ENCODE results near the gene RHBDL3.

RHBDL3 gene

DNA sequence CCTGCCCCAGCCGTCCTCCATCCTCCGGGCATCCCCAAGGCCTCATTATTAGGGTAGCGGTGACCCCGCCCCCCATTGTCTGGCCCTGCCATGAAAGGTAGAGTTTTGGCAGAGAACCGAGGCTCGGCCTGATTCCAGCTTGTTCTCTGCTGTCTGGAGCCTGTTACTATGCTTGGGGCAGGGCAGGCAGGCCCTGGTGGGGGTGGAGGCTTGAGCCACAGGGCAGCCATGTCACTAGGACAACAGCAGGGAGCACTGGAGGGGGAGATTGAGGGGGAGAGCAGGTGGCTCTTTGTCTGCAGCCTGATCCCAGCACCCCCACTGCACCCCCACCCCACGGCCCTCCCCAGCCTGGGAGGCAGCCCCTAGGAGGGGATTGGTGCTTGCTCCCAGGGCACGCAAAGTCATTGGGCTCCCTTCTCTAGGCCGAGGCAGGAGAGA is 15.4 kb downstream of the RHBDL3 start:
- Histone ChIP-seq H3K36me3 (ENCODE audit: control insufficient read depth, low read depth, low read length) (no peaks in the 10 kb centered on the region), H3K4me1 (ENCODE audit: control insufficient read depth, low read depth, low read length) (peaks cover 35% of the 10 kb centered on the region), H3K9me3 (ENCODE audit: control insufficient read depth, low read depth, low read length) (no peaks in the 10 kb centered on the region), H3K27me3 (ENCODE audit: control insufficient read depth, insufficient read depth, low read length) (no peaks in the 10 kb centered on the region), H3K27ac (ENCODE audit: low read length) (no peak overlapping the region), H3K9ac (ENCODE audit: low read length) (no peak overlapping the region), H3K4me3 (ENCODE audit: low read length) (peak overlapping the region; percentile 7)

GRCh38 chr17:32283745-32284201 is 18.1 kb downstream of the RHBDL3 start:
- H3K9ac ChIP-seq (ENCODE audit: low read length): no peak overlapping the region
- H3K4me1 ChIP-seq (ENCODE audit: control insufficient read depth, low read depth, low read length): peaks cover 35% of the 10 kb centered on the region
- no peak overlapping the region for H3K4me3 ChIP-seq (ENCODE audit: low read length)
- no peaks in the 10 kb centered on the region for H3K36me3 ChIP-seq (ENCODE audit: control insufficient read depth, low read depth, low read length)
- no peaks in the 10 kb centered on the region for H3K9me3 ChIP-seq (ENCODE audit: control insufficient read depth, low read depth, low read length)
- H3K27ac ChIP-seq (ENCODE audit: low read length): no peak overlapping the region
- H3K27me3 ChIP-seq (ENCODE audit: control insufficient read depth, insufficient read depth, low read length): no peaks in the 10 kb centered on the region

GRCh38 chr17:32285306-32285705 is 19.7 kb downstream of the RHBDL3 start:
- H3K9ac ChIP-seq (ENCODE audit: low read length): no peak overlapping the region
- no peaks in the 10 kb centered on the region for H3K9me3 ChIP-seq (ENCODE audit: control insufficient read depth, low read depth, low read length)
- no peak overlapping the region for H3K4me3 ChIP-seq (ENCODE audit: low read length)
- H3K4me1 ChIP-seq (ENCODE audit: control insufficient read depth, low read depth, low read length): peaks cover 38% of the 10 kb centered on the region
- no peaks in the 10 kb centered on the region for H3K27me3 ChIP-seq (ENCODE audit: control insufficient read depth, insufficient read depth, low read length)
- no peaks in the 10 kb centered on the region for H3K36me3 ChIP-seq (ENCODE audit: control insufficient read depth, low read depth, low read length)
- no peak overlapping the region for H3K27ac ChIP-seq (ENCODE audit: low read length)

DNA sequence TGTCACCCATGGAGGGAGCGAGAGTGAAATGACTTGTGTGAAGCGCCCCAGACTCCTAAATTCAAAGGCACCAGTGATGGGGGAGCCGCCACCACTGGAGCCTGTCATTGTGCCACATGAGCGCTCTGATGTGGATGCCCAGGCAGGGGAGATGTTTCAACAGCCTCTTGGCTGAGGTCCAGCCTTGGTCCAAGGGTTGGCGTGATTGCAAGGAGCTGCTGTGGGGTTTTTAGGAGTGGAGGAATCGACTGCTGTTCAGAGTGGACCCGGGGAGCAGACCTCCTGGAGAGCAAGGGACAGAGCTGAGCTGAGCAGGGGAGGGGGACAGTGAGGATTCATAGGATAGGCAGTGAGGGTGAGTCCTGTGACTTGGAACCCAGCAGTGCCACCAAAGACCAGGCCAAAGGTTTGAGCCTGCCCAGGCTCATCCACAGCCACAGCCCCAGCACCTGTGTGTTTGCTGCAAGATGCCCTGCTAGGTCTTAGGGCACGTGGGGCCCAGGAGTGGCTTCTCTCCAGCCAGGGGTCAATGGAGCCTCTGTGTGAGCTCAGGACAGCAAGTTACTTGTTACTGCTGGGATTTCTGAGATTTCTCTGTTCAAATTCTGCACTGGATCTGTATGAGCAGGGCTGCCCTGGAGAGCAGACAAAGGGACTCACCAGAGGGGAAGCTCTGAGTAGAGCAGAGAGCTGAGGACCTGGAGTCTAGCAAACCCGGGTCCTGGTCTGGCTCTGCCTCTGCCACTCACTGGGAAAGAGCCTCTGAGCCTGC is 20.3 kb downstream of the RHBDL3 start:
- Histone ChIP-seq H3K4me1 (ENCODE audit: control insufficient read depth, low read depth, low read length) (peaks cover 37% of the 10 kb centered on the region), H3K27ac (ENCODE audit: low read length) (no peak overlapping the region), H3K36me3 (ENCODE audit: control insufficient read depth, low read depth, low read length) (no peaks in the 10 kb centered on the region), H3K9ac (ENCODE audit: low read length) (no peak overlapping the region), H3K4me3 (ENCODE audit: low read length) (no peak overlapping the region), H3K27me3 (ENCODE audit: control insufficient read depth, insufficient read depth, low read length) (no peaks in the 10 kb centered on the region), H3K9me3 (ENCODE audit: control insufficient read depth, low read depth, low read length) (no peaks in the 10 kb centered on the region)

DNA sequence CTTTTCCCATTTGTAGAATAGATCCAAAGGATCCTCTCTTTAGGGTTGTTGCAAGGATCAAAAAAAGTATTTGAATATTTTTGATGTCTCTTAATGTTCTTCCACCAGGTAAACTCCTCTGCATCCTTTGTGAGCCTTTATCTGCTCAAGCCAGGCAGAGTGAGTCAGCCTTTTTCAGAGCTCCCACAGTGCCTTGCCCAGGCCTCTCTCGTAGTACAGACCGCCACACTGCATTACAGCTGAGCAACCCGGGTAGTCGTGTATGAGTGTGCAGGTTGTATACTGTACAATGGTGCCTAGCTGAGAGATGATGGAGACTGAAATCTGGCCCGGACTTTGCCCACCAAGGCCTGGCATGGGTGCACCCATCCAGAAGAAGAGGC is 20.9 kb downstream of the RHBDL3 start:
- Histone ChIP-seq H3K27ac (ENCODE audit: low read length) (no peak overlapping the region), H3K9me3 (ENCODE audit: control insufficient read depth, low read depth, low read length) (no peaks in the 10 kb centered on the region), H3K4me1 (ENCODE audit: control insufficient read depth, low read depth, low read length) (peaks cover 34% of the 10 kb centered on the region), H3K27me3 (ENCODE audit: control insufficient read depth, insufficient read depth, low read length) (no peaks in the 10 kb centered on the region), H3K4me3 (ENCODE audit: low read length) (no peak overlapping the region), H3K9ac (ENCODE audit: low read length) (no peak overlapping the region), H3K36me3 (ENCODE audit: control insufficient read depth, low read depth, low read length) (no peaks in the 10 kb centered on the region)

DNA sequence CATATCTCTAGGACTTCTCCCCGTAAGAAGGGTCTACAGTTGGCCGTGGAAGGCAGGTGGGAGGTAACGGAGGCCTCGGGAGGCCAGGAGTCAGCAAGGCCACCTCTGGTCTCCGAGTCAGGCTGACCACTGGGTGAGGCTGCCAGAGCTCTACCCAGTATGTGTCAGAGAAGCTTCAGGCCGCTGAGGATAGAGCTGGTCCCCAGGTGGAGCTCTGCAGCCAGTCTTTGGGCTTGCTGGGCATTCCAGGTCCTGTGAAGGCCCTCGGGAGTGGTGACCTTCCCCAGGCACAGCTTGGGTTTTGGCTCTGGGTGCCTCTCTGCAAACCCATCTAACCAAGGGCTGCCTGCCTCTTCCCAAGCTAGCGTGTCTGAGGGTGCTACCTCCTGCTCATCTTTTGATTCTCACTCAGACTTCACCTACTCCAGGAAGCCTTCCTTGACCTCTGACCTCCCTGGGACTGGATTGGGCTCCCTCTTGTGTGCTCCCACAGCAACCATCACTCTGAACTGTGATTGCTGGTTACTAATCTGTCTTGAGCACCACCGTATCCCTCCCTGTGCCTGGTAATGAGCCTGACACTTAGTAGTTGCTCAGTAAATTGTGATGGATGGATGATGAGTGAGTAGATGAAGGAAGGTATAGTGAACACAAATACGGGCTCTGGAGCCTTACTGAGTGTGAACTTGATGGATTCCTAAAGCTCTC is 22.3 kb downstream of the RHBDL3 start:
- peaks cover 28% of the 10 kb centered on the region for H3K4me1 ChIP-seq (ENCODE audit: control insufficient read depth, low read depth, low read length)
- no peak overlapping the region for H3K27ac ChIP-seq (ENCODE audit: low read length)

DNA sequence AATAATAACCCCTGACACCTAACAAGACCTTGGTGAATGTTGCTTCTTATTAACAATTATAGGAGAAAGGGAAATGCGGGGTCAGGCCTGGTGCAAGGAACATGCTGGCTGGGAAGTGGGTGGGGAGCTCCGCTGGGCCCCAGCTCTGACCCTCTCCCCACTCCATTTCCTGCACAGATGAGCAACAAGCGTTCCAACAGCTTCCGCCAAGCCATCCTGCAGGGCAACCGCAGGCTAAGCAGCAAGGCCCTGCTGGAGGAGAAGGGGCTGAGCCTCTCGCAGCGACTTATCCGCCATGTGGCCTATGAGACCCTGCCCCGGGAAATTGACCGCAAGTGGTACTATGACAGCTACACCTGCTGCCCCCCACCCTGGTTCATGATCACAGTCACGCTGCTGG is 23.0 kb downstream of the RHBDL3 start:
- no peak overlapping the region for H3K27ac ChIP-seq (ENCODE audit: low read length)
- H3K36me3 ChIP-seq (ENCODE audit: control insufficient read depth, low read depth, low read length): no peaks in the 10 kb centered on the region
- H3K27me3 ChIP-seq (ENCODE audit: control insufficient read depth, insufficient read depth, low read length): no peaks in the 10 kb centered on the region
- H3K9me3 ChIP-seq (ENCODE audit: control insufficient read depth, low read depth, low read length): no peaks in the 10 kb centered on the region
- H3K9ac ChIP-seq (ENCODE audit: low read length): peak overlapping the region; percentile 6
- H3K4me3 ChIP-seq (ENCODE audit: low read length): no peak overlapping the region
- H3K4me1 ChIP-seq (ENCODE audit: control insufficient read depth, low read depth, low read length): peaks cover 28% of the 10 kb centered on the region

More for the DNA sequence above, 22.3 kb downstream of the RHBDL3 start:
- Histone ChIP-seq H3K4me3 (ENCODE audit: low read length) (no peak overlapping the region), H3K9ac (ENCODE audit: low read length) (no peak overlapping the region), H3K9me3 (ENCODE audit: control insufficient read depth, low read depth, low read length) (no peaks in the 10 kb centered on the region), H3K27me3 (ENCODE audit: control insufficient read depth, insufficient read depth, low read length) (no peaks in the 10 kb centered on the region), H3K36me3 (ENCODE audit: control insufficient read depth, low read depth, low read length) (no peaks in the 10 kb centered on the region)

DNA sequence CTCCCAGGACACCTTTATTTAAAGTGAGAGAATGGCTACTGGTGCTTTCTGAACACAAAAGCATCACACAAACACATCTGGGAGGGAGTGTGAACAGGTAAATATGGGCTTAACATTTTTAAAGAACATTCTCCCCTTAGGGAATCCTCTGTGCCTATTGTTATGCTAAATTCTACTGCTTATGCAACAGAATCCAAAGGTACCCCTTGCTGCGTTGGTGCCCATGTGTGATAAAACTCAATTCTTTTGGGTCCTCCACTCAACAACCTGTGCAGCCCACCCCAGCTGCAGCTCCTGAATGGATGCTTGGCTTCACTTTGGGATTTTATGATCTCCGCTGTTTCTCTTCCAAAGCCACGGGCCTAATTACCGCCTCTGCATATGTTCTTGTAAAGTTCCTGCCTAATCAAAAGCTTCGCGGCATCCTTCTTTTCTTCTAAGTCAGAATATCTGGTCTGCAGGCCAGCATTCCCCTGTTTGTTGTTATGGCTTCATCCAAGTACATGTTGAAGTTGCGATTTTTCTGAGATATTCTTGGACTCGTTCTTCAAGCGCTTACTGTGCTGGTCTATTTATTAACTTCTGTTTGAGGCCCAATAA is 23.9 kb downstream of the RHBDL3 start:
- Histone ChIP-seq H3K4me3 (ENCODE audit: low read length) (peak overlapping the region; percentile 13), H3K27me3 (ENCODE audit: control insufficient read depth, insufficient read depth, low read length) (no peaks in the 10 kb centered on the region), H3K9me3 (ENCODE audit: control insufficient read depth, low read depth, low read length) (no peaks in the 10 kb centered on the region), H3K4me1 (ENCODE audit: control insufficient read depth, low read depth, low read length) (peaks cover 28% of the 10 kb centered on the region), H3K9ac (ENCODE audit: low read length) (peak overlapping the region; percentile 6), H3K27ac (ENCODE audit: low read length) (peak overlapping the region; percentile 63), H3K36me3 (ENCODE audit: control insufficient read depth, low read depth, low read length) (no peaks in the 10 kb centered on the region)

DNA sequence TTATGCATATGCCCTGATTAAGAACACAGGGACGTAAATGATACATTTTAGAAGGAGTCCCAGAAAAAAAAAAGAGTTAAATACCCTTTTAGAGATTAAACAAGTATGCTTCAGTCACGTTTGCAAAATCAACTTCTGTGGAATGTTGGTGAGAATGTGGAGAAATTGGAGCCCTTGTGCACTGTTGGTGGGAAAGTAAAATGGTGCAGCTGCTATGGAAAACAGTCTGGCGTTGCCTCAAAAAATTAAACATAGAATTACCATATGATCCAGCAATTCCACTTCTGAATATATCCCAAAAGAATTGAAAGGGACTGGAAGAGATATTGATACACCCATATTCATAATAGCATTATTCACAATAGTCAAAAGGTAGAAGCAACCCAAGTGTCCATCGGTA is 26.5 kb downstream of the RHBDL3 start:
- Histone ChIP-seq H3K36me3 (ENCODE audit: control insufficient read depth, low read depth, low read length) (no peaks in the 10 kb centered on the region), H3K4me3 (ENCODE audit: low read length) (no peak overlapping the region), H3K4me1 (ENCODE audit: control insufficient read depth, low read depth, low read length) (peaks cover 28% of the 10 kb centered on the region), H3K9me3 (ENCODE audit: control insufficient read depth, low read depth, low read length) (no peaks in the 10 kb centered on the region), H3K27ac (ENCODE audit: low read length) (no peak overlapping the region), H3K9ac (ENCODE audit: low read length) (no peak overlapping the region), H3K27me3 (ENCODE audit: control insufficient read depth, insufficient read depth, low read length) (no peaks in the 10 kb centered on the region)

GRCh38 chr17:32297424-32297823 is 31.8 kb downstream of the RHBDL3 start:
- no peak overlapping the region for H3K9ac ChIP-seq (ENCODE audit: low read length)
- H3K27ac ChIP-seq (ENCODE audit: low read length): no peak overlapping the region
- H3K4me3 ChIP-seq (ENCODE audit: low read length): no peak overlapping the region
- H3K9me3 ChIP-seq (ENCODE audit: control insufficient read depth, low read depth, low read length): no peaks in the 10 kb centered on the region
- H3K36me3 ChIP-seq (ENCODE audit: control insufficient read depth, low read depth, low read length): no peaks in the 10 kb centered on the region
- no peaks in the 10 kb centered on the region for H3K27me3 ChIP-seq (ENCODE audit: control insufficient read depth, insufficient read depth, low read length)
- H3K4me1 ChIP-seq (ENCODE audit: control insufficient read depth, low read depth, low read length): peaks cover 6% of the 10 kb centered on the region

- no peak overlapping the region for H3K4me3 ChIP-seq (ENCODE audit: low read length)
- H3K9me3 ChIP-seq (ENCODE audit: control insufficient read depth, low read depth, low read length): no peaks in the 10 kb centered on the region
- no peak overlapping the region for H3K9ac ChIP-seq (ENCODE audit: low read length)
- no peak overlapping the region for H3K27ac ChIP-seq (ENCODE audit: low read length)
- no peaks in the 10 kb centered on the region for H3K27me3 ChIP-seq (ENCODE audit: control insufficient read depth, insufficient read depth, low read length)
- H3K36me3 ChIP-seq (ENCODE audit: control insufficient read depth, low read depth, low read length): no peaks in the 10 kb centered on the region
- H3K4me1 ChIP-seq (ENCODE audit: control insufficient read depth, low read depth, low read length): peaks cover 10% of the 10 kb centered on the region
Observed at GRCh38 chr17:32297860-32298259, 32.2 kb downstream of the RHBDL3 start.
